NAMALWA (cell line): ENCODE measurements around the gene KRT75.
"Not testable (repeated sequence)": the region's sequence is repeated elsewhere in the genome, so short reads cannot be mapped to it uniquely, and the experiment has no call there.

Experiments used
- DNase-seq: peaks from one replicate; pipeline ENCODE4 v3.0.0-alpha.2; 2015; ENCODE audit warnings: low spot score

KRT75 gene

DNA sequence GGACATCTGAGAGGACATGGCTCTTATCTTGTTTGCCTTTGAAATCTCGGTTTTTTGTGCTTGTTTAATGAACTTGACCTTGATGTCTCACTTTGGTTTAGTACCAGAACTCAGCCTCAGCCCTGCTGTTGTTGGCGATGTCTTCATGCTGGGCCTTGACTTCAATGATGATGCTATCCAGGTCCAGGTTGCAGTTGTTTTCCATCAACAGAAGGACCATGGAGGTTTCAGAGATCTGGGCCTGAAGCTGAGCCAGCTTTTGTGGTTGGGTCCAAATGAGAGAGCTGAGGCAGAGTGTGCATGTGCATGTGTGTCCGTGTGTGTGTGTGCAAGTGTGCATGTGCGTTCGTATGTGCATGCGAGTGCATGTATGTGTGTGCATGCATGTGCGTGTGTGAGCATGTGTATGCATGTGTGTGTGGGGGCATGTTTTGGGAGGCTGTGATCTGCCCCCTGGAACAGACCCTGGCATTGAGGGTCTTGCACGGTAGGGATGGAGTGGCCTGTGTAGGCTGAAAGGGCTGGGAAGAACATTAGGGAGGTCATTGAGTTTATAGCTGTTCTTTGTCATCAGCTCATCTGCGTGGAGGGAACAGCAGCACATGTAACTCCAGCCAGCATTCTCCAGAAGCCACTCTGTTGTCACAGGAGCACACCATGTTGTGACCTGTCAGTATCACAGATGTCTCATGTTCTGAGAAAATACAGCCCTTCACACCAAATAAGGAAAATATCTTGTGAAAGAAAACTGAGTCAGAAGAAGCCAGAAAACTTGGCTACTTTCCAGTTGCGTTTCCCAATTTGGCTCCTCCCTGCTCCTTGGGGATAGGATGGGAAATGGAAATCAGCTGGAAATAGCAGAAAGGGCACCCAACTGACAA lies 18.1 kb downstream of the KRT75 start:
- no peak for DNase-seq

DNA sequence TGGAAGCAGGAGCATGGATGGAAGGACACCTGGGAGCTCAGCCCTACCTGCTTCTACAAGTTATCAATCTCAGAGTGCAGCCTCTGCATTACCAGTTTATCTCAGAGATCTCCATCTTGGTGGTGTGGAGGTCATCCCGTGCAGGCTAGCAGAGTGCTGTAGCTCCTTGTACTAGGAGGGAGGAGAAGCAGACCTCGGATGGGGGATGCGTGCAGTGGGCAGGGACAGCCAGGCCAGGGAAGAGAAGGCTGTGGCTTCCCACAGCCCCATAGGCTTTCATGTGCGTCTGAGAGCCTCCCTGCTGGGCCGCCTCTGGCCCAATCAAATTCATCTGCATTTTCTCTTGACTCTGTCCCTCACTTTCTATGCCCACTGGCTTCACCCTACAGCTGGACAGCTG lies 19.2 kb downstream of the KRT75 start:
- DNase-seq: no peak

DNA sequence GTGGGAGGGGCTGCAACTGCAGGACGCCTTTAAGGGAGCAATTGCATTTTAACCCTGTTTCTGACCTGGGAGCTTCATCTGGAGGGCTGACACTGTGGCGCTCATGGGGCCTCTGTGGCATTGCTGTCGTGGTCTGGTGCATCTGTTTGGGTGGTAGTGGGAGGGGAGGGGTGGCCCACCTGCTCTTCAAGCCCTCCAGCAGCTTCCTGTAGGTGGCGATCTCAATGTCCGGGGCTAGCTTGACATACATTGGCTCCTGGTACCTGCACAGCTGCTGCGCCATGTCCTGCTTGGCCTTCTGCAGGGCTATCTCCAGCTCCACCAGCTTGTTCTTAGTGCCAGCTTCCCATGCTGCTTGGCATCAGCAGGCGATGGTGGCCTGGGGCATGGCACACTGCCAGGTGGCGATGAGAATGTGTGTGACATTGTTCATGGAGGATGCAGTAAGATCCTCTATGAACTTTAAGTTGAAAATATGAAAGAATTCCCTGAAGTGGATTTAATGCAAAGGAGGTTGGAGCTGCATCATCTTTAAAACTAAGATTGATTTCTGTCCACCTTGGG lies 20.3 kb downstream of the KRT75 start:
- peak; percentile 9 for DNase-seq

DNA sequence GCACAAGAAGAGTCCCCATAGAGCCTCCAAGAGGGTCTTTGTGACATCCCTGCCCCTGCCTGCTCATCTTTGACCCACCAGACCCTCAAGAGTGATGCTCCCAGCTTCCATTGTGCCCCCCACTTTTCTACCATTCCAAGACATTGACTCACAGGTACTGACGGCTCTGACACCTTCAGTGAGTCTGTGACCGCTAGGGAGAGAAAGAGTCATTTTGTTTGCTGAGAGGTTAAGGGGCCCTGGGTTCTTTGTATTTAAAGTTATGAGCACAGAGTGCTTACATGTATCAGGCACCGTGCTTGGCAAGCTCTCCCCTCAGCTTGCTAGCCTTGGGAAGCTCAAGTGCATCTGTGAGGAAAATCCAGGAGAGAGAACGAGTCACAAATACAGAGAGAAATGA lies 21.0 kb downstream of the KRT75 start:
- no peak for DNase-seq

DNA sequence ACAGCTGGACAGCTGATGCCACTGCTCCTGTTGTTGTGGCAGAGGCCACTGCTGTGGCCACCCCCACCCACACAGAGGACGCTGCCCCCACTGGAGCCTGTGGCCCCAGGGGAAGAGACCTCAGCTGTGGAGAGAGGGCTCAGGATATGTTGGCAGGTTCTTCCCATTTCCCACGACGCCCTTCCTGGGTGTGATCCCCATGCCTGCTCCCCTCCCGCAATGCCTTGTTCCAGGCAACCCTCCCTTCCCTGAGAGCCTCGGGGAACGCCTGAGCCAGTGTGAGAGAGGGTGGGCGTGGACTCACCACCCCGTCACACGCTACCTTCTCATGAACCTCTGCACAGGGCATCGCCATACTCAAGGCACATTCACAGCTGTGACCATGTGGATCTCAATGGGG lies 22.4 kb downstream of the KRT75 start:
- no peak for DNase-seq

DNA sequence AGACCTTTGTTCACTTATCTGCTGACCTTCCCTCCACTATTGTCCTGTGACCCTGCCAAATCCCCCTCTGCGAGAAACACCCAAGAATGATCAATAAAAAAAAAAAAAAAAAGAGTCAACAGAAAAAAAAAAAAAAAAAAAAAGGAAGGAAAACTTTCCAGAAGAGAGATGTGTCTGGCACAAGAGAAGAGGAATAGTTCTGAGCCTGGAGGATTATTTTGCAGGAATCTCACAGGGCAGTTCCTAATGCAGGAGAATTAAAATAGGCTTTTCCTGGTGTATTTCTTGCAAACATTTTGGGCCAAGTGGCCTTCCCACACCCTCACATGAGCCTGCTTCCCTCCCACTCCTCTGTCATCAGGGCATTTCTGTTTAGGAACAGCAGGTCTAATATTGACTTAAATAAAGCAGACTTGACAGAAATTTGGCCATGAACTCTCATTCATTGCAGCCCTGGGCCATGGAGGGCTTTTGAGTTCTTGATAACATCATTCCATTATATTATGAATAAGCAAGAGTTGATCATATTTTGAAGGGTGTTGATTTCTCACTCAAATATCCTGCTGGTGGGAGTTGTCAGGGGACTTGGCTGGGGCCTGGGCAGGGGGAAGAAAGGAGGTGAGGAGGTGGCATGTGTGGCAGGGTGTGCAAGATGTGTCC lies 23.5 kb downstream of the KRT75 start:
- not testable (repeated sequence) for DNase-seq

DNA sequence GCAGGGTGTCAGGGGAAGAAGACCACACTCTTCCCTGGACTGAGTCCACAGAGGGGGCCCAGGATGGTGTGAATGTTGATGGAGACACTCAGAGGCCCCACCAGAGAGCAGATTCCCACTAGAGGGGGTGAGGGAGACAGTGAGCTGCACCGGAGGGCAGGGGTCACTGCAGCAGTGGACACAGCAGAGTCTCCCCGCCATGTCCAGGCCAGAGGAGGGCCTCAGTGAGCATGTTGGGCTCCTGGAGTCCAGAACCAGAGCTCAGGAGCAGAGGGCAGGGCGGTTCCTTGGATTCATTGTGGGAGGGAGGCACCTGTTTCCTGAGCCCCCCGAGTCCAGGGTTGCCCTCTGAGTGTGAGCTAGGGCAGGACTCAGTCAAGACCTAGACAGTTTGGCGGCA lies 26.3 kb downstream of the KRT75 start:
- no peak for DNase-seq

DNA sequence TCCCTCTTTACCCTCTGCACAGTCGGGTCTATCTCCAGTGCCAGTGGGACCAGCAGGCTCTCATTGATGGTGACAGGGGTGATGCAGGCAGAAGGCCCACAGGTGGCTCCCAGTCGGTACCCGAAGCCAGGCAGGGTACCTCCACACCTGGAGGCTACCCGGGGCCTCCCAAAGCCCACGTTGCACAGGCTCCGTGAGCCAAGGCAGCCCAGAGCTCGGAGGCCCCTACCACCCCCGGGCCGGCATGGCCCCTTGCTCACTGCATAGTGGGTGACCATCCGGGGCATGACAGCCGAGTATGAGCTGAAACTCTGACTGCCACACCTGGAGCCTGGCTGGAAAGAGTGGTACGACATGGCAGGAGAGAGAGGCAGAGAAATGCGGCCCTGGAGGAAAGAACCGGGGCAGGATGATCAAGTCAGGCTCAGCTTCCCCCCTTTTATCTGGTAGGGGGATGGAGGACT lies 28.2 kb downstream of the KRT75 start, which contains the start of gene KRT82:
KRT82 (minus strand) TSS at position 414 of the 464 bp plus-strand sequence; CDS start at position 356, 58 bp downstream.
- DNase-seq: no peak

DNA sequence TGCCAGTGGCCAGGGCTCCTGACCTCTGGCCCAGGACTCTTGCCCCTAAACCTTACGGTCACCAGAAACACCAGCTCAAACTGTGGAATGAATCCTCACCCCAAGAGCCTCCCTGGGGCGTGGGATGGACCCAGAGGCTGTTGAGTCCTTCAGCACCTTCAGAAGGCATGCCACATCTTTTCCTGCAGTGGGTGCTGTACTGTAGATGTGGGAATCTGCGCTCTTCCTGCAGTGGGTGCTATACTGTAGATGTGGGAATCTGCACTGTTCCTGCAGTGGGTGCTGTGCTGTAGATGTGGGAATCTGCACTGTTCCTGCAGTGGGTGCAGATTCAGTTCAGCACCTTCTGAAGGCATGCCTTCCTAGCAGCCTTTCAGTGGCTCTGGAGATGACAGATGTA lies 29.2 kb downstream of the KRT75 start:
- DNase-seq: no peak

DNA sequence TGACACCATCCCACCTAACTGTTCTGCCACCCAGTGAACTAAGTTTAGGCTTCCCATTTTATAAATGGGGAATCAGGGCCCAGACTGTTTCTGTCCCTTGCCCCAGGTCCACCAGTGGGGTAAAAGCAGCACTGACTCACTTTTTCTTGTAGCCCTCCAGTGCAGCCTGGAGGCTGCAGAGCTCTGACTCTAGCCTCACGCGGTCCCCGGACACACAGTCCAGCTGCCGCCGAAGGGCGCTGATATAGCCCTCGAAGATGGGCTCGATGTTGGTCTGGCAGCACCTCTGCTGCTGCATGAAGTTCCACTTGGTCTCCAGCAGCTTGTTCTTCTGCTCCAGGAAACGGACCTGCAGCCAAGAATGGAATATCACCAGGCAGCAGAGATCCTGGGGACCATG lies 30.6 kb downstream of the KRT75 start:
- DNase-seq: no peak

DNA sequence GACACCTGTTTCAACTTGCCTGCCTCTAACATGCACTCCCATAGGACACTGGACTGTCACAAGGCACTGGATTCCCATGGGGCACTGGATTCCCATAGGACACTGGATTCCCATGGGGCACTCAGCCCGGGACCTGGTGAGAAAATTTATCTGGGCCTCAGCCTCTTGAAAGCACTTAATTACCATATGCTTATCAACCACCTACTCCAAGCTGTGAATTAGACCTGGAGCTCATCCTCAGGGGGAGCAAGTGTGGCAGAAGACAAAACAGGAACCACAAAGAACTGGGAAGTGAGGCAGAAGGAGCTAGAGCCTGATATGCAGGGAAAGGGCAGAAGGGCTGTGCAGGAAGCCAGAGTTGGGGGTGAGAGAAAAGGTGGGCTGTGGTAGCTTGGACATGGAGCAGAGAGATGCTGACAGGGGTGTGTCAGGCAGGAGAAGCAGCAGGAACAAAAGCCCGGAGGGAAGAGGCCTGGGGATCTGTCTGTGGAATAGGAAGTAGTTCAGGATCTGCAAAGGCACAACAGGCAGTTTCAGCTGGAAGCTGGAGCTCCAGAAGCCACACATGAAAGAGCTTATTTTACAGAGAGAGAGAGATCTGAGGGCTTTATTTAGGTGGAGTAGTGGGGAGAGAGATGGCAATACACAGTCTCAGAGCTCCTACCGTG lies 31.2 kb downstream of the KRT75 start:
- DNase-seq: no peak

DNA sequence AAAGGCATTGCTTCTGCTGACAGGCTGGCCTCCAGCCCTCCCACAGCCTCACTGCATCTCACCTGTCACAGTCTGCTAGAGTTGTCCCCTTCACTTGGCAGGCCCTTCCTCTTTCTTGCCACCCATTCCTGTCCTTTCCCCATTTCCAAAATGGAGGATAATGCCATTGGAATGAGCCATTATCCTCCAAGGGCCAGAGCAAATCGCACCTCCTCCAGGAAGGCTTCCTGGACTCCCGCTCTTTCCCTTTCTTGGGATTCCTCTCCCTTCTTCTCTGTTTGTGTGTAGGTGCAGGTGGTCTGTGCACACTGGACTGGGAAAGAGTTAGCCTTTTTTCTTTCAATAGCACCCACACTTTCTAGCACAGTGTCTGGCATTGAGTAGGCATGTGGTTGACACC lies 31.8 kb downstream of the KRT75 start:
- no peak for DNase-seq

DNA sequence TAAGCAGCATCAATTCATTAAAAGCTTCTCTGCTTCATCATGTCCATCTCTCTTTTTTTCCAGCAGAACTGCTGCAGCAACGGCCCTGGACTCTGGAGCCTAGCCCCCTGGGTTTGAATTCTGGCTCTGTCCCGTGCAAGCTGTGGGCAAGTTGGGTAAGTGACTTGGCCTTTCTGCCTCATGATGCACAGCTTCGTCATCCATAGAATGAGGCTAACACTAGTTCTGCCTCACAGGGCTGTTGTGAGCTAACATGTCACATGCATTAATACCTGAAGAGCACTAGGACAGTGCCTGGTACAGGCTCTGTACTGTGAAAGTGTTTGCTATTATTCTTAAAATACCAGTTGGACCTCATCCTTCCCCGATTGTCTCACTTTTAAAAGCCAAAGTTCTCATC lies 32.2 kb downstream of the KRT75 start:
- no peak for DNase-seq

DNA sequence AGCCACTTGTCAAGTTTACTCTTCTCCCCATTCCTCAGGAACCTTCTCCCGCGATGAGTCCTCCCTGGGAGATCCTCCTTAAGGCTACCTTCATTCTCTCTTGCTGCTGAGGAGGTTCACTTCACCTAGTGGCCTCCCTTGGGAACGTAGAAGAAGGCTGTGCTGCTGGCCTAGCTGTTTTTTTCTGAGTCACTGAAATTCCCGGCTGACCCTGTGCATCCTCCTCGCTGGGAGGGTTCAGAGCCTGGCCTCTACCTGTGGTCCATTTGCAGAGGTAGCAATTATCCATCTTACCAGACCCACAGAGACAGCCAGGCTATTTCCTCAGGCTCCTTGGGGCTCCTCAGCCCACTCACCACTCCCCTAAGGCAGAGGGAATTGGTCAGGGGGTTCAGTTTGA lies 32.6 kb downstream of the KRT75 start:
- no peak for DNase-seq

DNA sequence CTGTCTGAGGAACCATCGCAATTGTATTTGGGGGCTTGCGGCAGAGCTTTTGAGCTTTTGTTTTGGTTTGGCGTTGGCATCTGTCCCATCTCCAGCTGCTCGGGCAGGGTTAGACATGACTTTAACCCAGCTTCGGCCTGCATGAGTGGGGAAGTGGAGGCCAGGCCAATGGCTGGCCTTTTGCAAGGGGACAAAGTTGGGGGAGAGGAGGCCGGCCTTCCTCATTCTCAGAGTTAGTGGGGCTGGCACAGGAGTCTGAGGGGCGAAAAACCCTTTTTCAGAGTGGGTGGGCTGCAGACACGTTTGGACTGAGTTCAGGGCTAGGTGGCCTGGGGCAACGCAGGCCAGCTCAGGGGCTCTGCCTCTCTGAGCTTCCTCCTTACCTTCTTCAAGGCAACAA lies 33.3 kb downstream of the KRT75 start:
- DNase-seq: no peak

DNA sequence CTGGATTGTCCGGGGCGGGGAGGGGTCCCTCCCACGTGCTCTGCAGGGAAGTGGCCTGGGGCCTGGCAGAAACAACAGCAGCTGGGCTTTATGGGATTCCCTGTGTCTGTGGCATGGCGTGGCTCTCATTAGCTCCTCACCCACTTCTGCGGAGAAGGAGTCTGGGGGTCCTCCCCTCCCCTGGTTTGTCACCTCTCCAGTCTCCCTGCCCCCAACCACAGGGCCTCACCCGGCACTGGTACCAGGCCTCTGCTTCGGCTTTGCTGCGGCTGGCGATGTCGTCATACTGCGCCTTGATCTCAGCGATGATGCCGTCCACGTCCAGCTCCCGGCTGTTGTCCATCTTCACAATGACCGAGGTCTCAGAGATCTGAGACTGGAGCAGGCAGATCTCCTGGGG lies 34.4 kb downstream of the KRT75 start:
- DNase-seq: no peak

DNA sequence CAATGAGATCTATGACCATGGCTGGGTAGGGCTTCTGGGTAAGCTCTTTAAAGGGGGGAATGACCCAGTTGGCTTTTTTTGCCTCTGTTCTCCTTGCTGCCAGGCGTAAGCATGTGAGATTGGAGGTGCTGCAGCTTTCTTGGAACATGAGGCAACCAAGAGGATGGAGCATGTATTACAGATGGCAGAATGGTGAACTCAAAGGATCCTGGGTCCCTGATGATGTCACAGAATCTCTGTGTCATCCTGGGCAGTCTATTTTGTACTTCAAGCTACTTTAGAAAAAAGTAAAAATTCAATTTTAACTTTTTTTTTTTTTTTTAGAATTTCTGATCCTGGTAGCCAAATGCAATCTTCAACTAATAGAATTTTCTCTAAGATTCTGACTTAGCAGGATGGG lies 36.0 kb downstream of the KRT75 start:
- peak; percentile 19 for DNase-seq

DNA sequence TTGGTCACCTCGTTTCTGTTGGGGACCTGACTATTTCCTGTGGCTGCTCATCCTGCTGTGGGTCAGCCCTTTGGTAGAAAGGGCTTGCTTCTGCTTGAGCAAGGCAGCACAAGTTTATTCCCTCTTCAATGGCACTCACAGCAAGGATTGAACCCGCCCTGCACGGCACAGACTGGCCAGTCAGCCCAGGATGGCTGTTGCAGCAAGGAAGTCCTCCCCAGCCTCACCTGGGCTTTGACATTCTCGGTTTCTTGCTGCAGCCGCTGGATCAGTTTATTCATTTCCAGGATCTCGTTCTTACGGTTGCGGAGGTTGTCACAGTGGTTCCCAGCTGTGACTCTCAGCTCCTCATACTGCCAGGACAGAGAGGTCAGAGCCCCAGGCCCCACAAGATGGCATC lies 37.5 kb downstream of the KRT75 start:
- DNase-seq: no peak

DNA sequence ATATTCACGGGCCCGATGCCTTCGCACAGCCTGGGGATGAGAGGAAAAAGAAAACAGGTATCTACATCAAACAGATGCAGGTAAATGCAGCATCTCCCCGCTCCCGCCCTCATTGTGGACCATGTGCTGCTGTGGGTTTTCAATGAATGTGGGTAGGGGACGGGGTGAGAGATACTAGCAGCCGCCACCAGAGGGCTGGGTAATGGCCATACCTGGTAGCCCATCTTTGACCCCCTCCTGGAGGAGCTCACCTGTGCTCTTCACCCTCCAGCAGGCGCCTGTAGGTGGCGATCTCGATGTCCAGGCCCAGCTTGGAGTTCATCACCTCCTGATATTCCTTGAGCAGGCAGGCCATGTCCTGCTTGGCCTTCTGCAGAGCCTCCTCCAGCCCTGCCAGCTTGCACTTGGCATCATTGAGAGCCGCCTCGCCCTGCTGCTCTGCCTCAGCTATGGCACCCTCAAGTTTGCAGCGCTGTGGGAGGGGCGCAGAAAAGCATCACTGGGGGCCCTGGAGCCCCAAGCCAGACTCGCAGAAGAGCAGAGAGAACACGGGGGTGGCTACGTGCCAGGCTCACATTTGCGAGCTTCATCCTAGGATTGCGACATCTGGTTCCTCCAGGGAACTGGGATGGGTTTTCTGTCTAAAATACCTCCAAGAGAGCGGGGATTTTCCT lies 38.3 kb downstream of the KRT75 start:
- DNase-seq: peak; percentile 20

DNA sequence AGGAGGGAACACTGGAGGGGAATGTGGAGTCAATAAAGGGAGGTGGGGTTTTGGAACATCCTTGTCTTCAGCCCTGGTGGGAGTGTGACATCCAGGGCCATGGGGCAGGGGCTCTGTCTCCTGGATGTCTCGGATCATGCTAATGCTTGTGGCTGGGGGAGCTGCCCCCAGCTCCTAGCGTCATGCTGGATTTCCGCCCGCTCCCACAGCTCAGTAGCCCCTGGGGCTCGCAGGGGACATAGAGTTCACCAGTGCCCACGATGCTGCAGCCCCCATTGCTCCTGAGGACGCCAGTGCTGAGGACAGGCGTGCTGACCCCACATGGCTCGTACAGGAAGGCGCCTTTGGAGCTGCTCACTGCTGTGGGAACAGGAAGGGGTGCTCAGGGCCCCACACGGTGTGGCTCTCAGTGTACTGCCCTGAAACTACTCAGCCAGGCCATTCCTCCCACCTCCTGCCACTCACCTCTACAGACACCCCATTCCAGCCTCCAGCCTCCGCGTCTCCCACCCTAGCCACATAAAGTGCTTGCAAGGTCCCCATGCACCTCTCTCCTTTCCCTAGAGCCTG lies 39.2 kb downstream of the KRT75 start:
- DNase-seq: no peak

DNA sequence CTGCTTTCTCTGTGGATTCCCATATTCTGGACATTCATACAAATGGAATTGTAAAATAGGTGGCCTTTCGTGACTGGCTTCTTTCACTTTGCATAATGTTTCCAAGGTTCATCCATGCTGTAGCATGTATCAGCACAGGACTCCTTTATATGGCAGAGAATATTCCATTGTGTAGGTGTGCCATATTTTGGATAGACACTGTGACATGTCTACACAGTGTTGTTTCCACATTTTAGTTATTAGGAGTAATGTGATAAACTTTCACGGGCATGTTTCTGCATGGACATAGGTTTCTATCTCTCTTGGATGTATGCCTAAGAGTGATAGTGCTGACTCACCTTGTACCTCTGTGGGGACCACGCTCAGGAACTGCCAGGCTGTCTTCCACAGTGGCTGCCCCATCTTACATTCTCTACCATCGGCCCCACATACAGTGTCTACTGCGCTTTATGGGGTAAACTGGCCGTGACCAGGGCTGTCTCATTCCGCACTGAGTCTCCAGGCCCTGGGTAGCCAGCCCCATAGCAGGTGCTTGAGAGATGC lies 41.6 kb downstream of the KRT75 start:
- DNase-seq: no peak
